A673 (cell line): Measurements from ENCODE around the gene ABCG1. TPM values are rescaled to one million over a fixed set of nuclear protein-coding genes. Genes with fewer than 3 reads are reported as not detected.

Experiments
- BruUV-seq: library from RNA; stranded (reverse); fragments of 400-500 nt; replicated peaks from 2 replicates; lab custom pipeline; 2021; lab: Mats Ljungman, UMichigan
- CTCF ChIA-PET: fragments of 300-600 bp; sonication (Branson Sonifier 250); formaldehyde crosslinking; loops from one replicate; lab custom pipeline; 2022; ENCODE audit warnings: antibody characterized with exemption; lab: Charles Lee
- POLR2A ChIA-PET: fragments of 300-600 bp; sonication (Branson Sonifier 250); formaldehyde crosslinking; loops from one replicate; lab custom pipeline; 2022; ENCODE audit warnings: antibody characterized with exemption; ENCODE audit not compliant: low non-redundant PET; lab: Charles Lee
- DNase-seq: peaks from one replicate; pipeline ENCODE4 v3.0.0-alpha.2; 2015; ENCODE audit warnings: low spot score
- H3K27ac ChIP-seq: fragments of 200-600 bp; sonication (generic); 2 replicates; pipeline ENCODE4 v1.5.1; 2016; ENCODE audit warnings: mixed run types, low read depth, mild to moderate bottlenecking, mixed read lengths, antibody characterized with exemption, low read length; ENCODE audit not compliant: poor library complexity, severe bottlenecking
- H3K27me3 ChIP-seq: fragments of 200-600 bp; sonication (generic); replicated peaks from 2 replicates; pipeline ENCODE4 v1.6.1; 2017; ENCODE audit warnings: mixed run types, low read depth, mild to moderate bottlenecking, mixed read lengths, antibody characterized with exemption, low read length; ENCODE audit not compliant: insufficient read depth, poor library complexity
- H3K36me3 ChIP-seq: fragments of 200-600 bp; sonication (generic); 2 replicates; pipeline ENCODE4 v1.6.1; 2016; ENCODE audit warnings: mixed run types, mild to moderate bottlenecking, mixed read lengths, antibody characterized with exemption, low read length; ENCODE audit not compliant: insufficient read depth, poor library complexity, severe bottlenecking
- H3K4me1 ChIP-seq: fragments of 200-600 bp; sonication (generic); 2 replicates; pipeline ENCODE4 v1.6.1; 2017; ENCODE audit warnings: mixed run types, mild to moderate bottlenecking, mixed read lengths, antibody characterized with exemption, low read length; ENCODE audit not compliant: insufficient read depth, poor library complexity, severe bottlenecking
- H3K4me3 ChIP-seq: fragments of 200-600 bp; sonication (generic); 2 replicates; pipeline ENCODE4 v1.5.1; 2016; ENCODE audit warnings: low read depth, mixed run types, mild to moderate bottlenecking, mixed read lengths, low read length; ENCODE audit not compliant: poor library complexity, severe bottlenecking
- H3K9me3 ChIP-seq: fragments of 200-600 bp; sonication (generic); 2 replicates; pipeline ENCODE4 v1.6.1; 2016; ENCODE audit warnings: mixed run types, low read depth, mild to moderate bottlenecking, mixed read lengths, antibody characterized with exemption, low read length; ENCODE audit not compliant: poor library complexity, severe bottlenecking
- EZH2 ChIP-seq: fragments of 200-600 bp; sonication (generic); IDR thresholded peaks from 2 replicates; pipeline ENCODE4 v1.6.1; 2017; ENCODE audit warnings: borderline replicate concordance, low read depth, mild to moderate bottlenecking, mixed read lengths, antibody characterized with exemption, low read length; ENCODE audit not compliant: poor library complexity, severe bottlenecking
- intact Hi-C: fragments of 100-400 bp; cut with micrococcal nuclease; formaldehyde crosslinking; loops from one replicate; pipeline ENCODE4 v1.10.0; 2022; ENCODE audit not compliant: unreplicated experiment
- total RNA-seq: library from RNA; stranded (reverse); gene quantifications from 2 replicates; pipeline ENCODE4 v1.2.3, GENCODE V29; 2021
- TF ChIP-seq, protein P1 (sequence below): fragments of 300-800, 200-600 bp; sonication (generic); conservative IDR thresholded peaks from 2 replicates; pipeline ENCODE4 v1.5.1; 2017; ENCODE audit warnings: low read depth, mild to moderate bottlenecking, antibody characterized with exemption, low read length, moderate library complexity, mixed read lengths

Gene ABCG1
- total RNA-seq, 1 experiment from 2014 or later: 3.4 TPM

- ChIA-PET CTCF (no interaction called here), POLR2A (no interaction called here)
- Histone ChIP-seq H3K27me3 (peaks cover 5% of the 10 kb centered on the region), H3K4me3 (no peak overlapping the region), H3K36me3 (no peaks in the 10 kb centered on the region), H3K9me3 (no peaks in the 10 kb centered on the region), H3K27ac (no peak overlapping the region), H3K4me1 (no peaks in the 10 kb centered on the region)
- BruUV-seq: no TSS peak
- DNase-seq: no peak
- intact Hi-C loops: no loop called here
- TF ChIP-seq, protein P1, sequence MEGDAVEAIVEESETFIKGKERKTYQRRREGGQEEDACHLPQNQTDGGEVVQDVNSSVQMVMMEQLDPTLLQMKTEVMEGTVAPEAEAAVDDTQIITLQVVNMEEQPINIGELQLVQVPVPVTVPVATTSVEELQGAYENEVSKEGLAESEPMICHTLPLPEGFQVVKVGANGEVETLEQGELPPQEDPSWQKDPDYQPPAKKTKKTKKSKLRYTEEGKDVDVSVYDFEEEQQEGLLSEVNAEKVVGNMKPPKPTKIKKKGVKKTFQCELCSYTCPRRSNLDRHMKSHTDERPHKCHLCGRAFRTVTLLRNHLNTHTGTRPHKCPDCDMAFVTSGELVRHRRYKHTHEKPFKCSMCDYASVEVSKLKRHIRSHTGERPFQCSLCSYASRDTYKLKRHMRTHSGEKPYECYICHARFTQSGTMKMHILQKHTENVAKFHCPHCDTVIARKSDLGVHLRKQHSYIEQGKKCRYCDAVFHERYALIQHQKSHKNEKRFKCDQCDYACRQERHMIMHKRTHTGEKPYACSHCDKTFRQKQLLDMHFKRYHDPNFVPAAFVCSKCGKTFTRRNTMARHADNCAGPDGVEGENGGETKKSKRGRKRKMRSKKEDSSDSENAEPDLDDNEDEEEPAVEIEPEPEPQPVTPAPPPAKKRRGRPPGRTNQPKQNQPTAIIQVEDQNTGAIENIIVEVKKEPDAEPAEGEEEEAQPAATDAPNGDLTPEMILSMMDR: no peak
- no peak for TF ChIP-seq EZH2
These were observed 4.0 kb upstream of the ABCG1 start for GRCh38 chr21:42214921-42215320.

- no peak overlapping the region for H3K27ac ChIP-seq
- BruUV-seq: no TSS peak
- no peaks in the 10 kb centered on the region for H3K36me3 ChIP-seq
- peaks cover 5% of the 10 kb centered on the region for H3K27me3 ChIP-seq
- intact Hi-C loops: no loop called here
- DNase-seq: no peak
- no peaks in the 10 kb centered on the region for H3K9me3 ChIP-seq
- peaks cover 7% of the 10 kb centered on the region for H3K4me1 ChIP-seq
- H3K4me3 ChIP-seq: no peak overlapping the region
- no peak for TF ChIP-seq EZH2
- TF ChIP-seq, protein P1: no peak
- ChIA-PET POLR2A (no interaction called here), CTCF (no interaction called here)
These were observed 2.8 kb upstream of the ABCG1 start for GRCh38 chr21:42215942-42216725.

DNA sequence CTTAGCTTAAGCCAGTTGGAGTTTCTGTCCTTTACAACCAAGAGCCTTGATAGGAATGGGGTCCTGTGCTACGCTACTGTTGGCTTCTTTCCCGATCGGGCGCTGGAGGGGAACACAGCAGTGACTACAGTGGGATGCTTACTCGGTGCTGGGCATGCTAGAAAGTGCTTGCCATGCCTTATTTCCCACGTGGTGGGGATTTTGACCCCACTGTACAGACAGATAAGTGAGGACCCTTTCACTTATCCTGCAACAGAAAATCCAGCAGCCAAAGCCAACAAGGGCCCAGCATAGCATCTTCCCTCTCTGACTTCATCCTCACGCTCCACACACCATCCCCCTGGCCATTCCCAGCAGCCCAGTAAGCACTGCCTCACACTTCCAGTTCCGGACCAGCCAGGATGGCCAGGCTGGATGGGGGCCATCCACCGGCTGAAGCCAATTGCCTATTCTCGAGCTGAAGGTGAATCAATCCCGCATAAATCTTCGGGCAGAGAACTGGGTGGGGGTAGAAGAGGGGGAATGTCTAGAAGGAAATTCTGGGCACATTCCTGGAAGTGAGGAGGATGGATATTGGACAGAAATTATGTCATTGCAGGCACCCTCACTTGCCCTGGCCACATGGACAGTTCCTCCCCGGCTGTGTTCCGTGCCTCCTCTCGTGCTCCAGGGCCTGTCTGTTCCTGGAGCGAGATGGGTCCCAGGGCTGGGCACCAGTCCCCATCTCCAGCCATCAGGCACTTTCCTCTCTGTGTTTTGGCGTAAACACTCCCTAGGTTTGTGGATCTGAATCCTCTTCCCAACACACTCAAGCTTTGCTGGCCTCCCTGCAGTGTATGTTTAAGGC, 2.0 kb upstream of the ABCG1 start:
- peaks cover 5% of the 10 kb centered on the region for H3K27me3 ChIP-seq
- DNase-seq: no peak
- H3K4me1 ChIP-seq: peaks cover 7% of the 10 kb centered on the region
- TF ChIP-seq, protein P1: no peak
- TF ChIP-seq EZH2: no peak
- ChIA-PET POLR2A (no interaction called here), CTCF (no interaction called here)
- H3K27ac ChIP-seq: no peak overlapping the region
- intact Hi-C loops: no loop called here
- H3K4me3 ChIP-seq: no peak overlapping the region
- H3K36me3 ChIP-seq: no peaks in the 10 kb centered on the region
- H3K9me3 ChIP-seq: no peaks in the 10 kb centered on the region
- BruUV-seq: no TSS peak
